HuH-7.5 (cell line): ENCODE measurements around the gene C4orf50.
A peak's percentile ranks its signal among the peaks of the same experiment; 100 is the strongest.

ENCODE experiments used
- DNase-seq: peaks from one replicate; pipeline ENCODE4 v3.0.0; 2011; ENCODE audit warnings: low spot score

C4orf50 gene

GRCh38 chr4:6043843-6044242, 25.6 kb upstream of the C4orf50 start:
- DNase-seq: no peak

DNA sequence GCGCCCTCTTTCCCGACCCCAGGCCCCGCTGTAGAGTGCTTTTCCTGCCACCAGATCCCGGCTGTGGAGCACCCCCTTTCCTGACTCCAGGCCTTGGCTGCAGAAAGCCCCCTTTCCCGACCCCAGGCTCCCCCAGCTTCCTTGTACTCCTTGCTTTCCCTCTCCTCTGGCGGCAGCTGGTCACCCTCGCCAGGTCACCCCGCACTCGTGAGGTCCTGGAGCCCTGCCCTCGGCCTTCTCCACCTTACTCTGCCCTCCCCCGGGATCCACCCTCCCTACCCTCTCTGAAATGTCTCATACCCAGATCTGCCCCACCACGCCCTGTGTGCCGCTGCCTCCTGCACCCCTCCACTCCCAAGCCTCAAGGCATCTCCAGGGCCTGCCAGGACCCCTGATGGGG, 25.0 kb upstream of the C4orf50 start:
- no peak for DNase-seq

- DNase-seq: no peak
These were observed 24.2 kb upstream of the C4orf50 start for GRCh38 chr4:6042293-6043063.

DNA sequence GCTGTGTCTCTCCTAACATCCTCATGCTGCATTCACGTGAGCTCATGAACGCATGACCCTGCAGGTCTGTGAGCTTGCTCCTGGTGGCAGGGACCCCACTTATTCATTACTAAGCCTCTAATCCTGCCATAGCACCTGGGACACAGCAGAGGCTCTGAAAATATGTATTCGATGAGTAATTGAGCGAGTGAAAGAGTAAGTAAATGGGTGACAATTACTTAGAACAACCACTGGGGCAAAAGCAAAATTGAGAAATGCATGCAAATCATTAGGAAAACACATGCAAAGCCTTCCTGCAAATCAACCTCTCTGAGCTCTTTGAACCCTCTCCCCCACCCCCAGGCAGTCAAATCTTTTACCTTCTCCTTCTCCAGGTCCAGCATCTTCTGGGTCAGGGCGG, 23.6 kb upstream of the C4orf50 start:
- DNase-seq: no peak

DNA sequence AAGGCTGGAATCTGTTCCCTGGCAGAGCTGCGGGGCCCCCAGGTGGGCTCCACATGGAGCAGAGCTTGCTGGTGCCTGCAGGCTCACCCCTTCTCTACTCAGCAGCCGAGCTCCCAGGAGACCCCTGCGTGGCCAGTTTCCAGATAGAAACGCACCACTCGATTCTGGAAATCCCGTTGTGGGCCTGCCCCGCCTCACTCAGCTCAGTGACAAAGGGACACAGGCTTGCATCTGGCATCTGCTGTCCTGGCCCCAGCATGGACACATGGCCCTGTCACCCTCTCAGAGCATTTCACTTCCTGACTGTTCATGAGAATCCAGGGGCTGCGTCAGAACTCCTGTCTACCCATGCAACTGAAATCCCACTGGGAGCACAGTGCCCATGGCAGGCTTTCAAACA, 20.5 kb upstream of the C4orf50 start:
- no peak for DNase-seq

- DNase-seq: no peak
These were observed 17.6 kb upstream of the C4orf50 start for GRCh38 chr4:6035786-6036185.

- no peak for DNase-seq
These were observed 15.2 kb upstream of the C4orf50 start for GRCh38 chr4:6033381-6033780.

DNA sequence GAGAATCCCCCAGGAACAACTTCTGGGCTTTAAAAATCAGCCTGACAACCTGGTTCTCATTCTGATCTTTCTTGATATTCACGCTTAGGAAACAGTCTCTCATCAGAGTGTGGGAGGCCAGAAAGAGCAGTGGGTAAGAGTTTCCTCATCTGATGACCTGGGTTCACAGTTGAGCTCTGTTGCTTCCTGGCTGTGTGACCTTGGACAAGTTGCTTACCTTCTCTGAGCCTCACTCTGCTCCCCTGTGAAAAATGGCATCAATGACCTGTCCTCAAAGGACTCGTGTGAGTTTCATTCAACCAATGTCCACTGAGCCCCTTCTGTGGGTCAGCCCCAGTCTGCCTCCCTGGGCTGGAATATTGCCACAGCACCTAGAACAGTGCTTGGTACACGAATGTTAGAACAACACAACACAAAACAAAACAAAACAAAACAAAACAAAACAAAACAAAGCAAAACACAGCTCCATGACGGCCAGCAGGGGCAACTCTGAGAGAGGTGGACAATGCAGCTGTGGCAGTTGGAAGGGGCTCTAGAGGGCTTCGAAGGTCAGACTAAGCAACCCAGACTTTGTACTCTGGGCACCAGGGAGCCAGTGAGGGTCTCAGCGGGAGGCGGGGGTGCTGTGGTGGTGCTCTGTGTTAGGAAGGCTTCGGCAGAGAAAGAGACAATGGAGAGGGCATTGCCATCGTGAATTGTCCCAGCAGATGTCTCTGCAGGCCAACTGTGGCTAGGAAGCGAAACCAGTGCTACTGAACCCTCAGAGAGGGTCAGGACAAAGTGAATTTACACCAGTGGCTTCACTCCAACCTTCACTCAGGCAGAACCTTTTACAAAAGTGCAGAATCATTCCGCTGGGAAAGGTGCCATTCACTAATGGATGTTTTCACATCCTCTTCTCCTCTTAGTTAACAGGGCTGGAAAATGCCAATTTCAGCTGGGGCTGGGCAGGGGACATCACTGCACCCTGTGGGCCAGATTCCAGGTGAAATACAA, 14.3 kb upstream of the C4orf50 start:
- DNase-seq: no peak

DNA sequence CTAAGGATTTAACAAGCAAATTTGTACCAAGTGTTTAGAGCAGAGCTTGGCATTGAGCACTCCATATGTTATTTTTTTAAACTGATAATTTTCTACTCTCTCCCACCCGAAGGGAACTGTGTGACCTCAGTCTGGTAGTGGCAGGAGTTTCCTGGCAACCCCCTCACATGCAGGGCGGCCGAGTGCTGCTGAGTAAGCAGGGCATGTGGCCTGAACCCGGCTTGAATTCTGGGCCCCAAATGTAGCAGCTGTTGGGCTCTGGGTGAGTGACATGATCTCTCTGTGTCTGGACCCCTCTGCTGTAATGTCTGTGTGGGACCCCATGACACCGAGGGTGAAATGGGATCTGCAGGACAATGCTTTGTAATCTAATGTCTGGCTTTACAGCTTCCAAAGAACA, 13.6 kb upstream of the C4orf50 start:
- DNase-seq: no peak

- no peak for DNase-seq
These were observed 12.4 kb upstream of the C4orf50 start for GRCh38 chr4:6030679-6031078.

GRCh38 chr4:6029254-6029653, 11.0 kb upstream of the C4orf50 start:
- no peak for DNase-seq

- DNase-seq: no peak
These were observed 9.9 kb upstream of the C4orf50 start for GRCh38 chr4:6028168-6028567.

- no peak for DNase-seq
These were observed 9.2 kb upstream of the C4orf50 start for GRCh38 chr4:6027392-6027791.

GRCh38 chr4:6024313-6024960, 6.2 kb upstream of the C4orf50 start:
- no peak for DNase-seq

- no peak for DNase-seq
These were observed 5.5 kb upstream of the C4orf50 start for GRCh38 chr4:6023731-6024130.

DNA sequence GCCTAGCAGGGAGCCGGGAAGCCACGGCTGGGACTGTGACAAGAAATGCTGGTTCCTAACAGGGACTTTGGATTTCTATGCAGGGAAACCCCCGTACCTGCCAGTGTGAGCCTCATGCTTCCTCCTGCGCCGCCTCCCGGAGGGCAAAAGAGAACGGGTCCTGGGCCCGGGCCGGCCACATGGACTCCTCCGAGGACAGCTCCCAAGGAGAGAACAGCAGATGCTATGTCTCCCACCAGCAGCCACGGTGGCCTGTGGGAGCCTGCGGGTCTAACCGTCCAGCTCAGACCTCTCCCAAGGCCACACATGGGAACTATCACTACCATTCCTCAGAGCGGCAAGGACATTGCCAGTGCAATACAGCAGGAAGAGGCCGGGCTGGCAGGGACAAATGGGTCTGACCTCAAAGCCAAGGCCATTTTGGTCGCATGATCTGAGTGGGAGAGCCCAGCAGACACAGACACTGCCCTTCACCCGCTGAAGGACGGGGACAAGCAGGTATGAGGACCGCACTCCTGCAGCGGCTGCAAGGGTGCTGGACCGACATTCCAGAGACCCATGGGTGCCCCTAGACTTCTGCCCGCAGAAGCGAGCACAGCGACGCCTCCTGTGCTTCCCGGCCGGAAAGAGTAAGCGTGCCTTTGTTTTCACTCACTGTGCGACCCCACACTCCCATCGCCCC, 4.5 kb upstream of the C4orf50 start:
- DNase-seq: no peak

- no peak for DNase-seq
These were observed 3.8 kb upstream of the C4orf50 start for GRCh38 chr4:6021831-6022606.

- no peak for DNase-seq
These were observed 2.4 kb upstream of the C4orf50 start for GRCh38 chr4:6020613-6021012.

DNA sequence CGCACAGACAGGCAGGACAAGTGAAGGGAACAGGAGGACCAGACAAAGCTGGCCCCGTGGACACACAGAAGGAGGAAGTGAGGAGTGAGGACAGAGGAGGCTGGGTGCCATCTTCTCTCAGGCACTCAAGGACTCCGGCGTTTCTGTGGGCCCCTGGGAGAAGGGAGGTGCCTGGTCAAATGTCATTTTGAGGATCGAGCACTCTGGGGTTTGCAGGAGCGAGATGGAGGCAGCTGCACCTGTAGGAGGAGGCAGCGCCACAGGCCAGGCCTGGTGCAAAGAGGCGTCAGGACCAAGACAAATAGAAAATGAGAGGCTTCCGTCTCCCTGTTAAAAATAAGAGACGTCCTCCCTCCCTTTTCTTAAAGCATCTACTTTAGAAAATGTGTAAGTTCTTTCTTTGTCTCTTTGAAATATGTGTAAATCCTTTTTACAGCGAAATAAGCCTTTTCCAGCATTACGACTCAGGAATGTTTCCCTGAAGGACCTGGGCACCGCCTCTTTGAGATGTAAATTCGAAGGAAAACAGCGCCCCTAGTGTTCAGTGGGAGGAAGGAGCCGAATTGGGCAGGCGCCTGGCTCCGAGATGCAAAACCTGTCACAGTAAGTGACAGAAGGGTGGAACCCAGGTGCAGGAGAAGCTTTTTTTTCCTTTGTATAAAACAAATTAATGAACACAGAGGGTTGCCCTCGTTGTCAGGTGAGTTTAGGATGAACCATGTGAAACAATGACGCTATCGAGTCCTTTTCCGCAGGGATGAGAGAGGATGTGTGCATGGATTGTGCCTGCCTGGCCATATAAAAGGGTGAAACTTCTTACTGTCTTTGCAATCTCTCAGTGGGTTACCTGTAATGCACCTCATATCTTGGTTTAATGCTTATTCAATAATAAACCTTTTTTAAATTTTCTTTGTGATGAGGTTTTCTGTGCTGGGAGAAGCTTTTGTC, 1.4 kb upstream of the C4orf50 start:
- DNase-seq: peak; percentile 55

DNA sequence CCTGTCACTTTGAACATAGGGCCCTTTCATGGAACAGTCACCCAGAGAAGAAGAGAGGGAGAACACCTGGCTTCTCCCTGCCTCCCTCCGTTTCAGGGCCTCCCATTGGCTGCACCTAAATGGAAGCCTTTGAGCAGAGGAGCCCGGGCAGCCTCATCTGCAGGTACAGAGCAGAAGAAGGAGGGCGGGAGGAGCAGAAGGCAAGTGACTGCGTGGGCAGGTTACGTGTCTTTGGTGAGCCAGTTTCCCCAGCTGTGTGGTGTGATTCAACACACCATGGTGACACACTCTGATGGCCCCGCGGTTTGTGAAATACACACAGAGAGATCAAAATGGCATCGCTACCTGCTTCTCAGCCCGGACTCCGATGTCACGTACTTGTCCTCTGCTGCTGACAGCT, 431 bp downstream of the C4orf50 start:
- DNase-seq: no peak
